Effector CD8-positive, alpha-beta T cell (primary cell): ENCODE data around the gene GIGYF1.

ENCODE experiments used
- DNase-seq: peaks from one replicate; lab custom pipeline; 2025; lab: John Stamatoyannopoulos, UW

GIGYF1 gene

DNA sequence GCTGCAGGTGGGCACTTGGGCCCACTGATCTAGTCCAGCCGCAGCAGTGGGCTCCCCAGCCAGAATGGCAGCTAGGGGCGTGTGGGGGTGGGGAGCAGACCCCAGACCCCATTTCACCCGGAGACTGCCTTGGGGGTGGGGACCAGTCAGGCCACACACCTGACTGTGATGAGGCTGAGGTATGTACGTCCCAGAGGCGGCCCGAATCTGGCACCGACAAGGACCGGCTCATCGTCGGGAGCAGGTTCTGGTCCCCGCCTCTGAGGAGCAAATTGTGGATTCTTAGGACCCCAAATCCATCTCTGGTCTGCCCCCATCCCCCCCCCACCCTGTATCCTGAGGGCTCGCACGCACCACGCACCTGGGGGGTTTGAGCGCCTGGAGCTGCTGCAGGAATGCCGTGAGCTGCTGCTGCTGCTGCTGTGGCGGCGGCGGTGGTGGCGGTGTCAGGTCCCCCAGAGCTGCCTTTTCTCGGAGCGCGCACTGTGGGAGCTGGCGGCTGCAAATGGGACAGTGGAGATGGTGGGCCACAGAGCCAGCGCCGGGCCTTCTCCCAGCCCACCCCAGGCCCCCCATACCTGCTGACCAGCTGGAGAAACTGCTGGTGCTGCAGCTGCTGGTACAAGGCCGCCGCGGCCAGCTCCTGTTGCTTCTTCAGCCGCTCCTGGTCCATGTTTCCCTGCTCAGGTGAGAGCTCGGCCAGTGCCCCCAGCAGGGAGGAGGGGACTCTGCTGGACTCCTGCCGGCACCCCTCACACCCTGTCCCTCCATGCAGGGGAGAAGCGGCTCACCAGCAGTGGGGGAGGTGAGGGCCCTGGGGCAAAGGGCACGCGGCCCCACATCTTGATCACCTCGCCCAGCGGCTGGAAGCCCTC, 10.2 kb downstream of the GIGYF1 start:
- no peak for DNase-seq

DNA sequence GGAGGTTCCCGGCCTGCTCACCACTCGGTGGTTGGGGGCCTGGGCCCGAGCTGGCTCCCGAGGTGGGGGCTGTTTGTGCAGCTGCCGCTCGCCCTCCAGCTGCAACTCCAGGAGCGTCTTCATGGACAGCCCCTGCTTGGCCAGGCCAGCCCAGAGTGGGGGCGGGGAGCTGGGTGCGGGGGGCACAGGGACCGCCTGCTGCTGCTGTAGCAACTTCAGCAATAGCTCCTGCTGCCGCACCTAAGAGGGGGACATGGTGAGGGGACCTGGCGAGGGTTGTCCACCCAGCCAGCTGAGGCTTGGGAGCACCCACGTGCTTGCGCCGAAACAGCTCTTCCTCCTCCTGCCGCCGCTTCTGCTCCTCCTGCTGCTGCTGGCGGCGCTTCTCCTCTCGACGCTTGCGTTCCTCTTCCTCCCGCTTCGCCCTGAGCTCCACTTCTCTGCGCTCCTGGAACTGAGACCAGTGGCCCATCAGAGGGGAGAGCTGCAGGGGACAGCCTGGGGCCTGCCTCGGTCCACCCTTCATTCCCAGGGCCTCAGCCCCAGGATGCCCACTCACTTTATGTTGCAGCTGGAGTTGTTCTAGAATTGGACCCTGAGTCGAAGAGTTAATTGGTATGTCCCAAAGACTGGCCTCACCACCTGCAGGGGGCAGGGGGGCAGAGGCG, 10.9 kb downstream of the GIGYF1 start:
- no peak for DNase-seq

DNA sequence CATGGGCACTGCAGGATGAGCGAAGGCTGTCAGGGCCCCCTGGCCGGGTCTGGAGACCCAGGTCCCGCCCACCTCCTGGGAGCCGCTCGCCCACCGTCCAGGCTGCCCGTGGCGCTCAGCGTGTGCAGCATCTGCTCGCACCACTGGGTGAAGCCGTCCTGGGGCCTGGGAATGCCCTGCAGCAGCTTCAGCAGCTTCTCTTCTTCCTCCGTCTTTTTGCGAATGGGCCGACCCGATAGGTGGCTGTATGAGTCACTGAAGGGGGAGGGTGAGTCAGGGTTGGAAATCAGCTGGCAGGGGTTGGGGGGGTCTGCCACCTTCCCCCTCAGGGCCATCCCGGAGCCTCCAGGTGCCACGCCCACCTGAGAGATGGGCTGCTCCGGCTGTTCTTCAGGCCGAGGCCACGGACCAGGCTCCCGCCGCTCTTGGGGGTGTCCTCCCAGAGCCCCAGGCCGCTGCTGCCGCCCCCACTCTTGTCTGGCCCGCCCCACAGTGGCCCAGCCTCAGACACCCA, 11.8 kb downstream of the GIGYF1 start:
- DNase-seq = no peak

DNA sequence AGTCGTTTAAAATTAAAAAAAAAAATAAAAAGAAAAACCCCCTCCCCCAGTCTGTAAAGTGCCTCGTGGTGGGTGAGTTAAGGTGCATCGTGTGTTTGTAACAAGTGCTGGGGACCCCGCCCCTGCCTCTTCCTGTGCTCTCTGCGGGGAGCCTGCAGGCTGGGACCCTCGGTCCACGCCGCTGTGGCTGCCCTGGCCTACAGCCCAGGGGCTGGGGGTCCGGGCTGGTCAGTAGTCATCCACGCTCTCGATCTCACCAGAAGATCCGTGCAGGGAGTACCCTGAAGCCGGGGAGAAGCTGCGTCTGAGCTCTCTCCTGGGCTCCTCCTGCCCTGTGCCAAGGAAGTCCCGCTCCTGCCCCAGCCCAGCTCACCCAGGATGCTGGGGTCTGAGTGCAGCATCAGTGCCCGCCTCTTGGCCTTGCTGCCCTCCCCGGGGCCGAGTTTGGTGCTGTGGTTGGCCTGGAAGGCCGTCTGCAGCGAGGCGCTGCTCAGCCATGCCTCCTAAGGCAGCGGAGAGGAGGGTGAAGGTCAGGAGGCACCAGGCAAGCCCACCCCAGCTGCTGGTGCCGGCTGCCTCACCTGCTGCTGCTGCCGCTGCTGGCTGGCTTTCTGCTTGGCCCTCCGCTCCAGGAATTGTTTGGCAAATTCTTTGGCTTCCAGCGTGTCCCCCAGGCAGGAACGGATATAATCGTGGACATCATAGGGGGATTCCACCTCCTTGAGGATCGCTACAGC, 12.4 kb downstream of the GIGYF1 start:
- no peak for DNase-seq

DNA sequence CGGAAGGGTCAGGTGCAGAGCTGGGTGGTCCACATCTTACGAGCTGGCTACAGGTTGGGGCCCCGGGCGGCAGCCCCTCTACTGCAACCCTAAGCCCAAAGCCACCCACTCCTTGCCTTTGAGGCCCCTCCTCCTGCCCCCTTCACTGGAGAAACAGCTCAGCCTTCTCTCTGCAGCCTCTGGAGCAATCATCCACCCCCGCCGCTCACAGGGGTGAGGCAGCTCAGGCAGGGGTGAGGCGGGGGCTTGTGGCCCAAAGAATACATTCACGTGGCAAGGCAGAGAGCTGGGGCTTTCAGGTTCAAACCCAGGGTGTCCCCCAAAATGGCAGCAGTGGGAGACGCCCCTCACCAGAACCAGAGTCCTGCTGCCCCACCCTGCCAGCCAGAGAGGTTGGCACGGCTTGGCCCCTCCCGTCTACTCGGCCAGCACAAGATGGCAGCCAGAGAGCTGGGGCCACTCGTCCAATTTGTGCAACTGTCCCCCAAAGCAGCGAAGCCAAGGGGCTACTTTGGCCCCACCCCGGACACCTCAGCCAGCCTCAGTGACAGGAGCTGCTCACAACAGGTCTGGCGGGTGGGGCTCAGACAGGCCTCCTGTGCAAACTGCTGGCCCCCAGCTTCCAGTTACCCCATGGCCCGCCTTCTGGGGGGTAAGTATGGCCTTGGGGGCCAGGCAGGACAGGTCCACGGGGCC, 13.3 kb downstream of the GIGYF1 start:
- DNase-seq = no peak

DNA sequence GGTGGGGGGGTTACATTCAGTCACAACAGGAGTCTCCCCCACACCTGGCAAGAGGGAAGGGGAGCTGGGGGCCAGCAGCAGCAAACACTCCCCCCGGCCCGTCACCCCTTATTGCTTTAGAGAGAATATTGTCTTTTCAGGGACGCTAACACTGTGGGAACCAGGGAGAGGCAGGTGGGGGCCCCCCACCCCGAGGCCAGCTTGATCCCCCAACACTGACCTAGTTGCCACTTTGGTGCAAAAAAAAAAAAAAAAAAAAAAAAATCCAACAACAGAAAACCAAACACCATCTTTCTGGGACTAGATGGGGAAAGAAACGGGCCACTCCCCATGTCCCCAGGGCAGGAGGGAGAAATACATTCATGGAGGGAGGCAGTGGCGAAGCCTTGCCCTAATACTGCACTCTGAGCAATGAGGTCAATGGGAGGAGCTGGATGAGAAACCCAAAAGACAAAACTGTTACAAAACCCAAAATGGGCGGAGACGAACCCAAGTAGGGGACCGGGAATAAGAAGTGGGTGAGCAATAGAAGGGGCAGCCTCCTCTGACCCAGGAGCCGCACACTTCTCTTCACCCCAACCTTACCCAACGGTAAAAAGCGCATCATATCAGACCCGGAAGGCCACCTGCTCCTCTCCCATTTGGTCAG, 14.0 kb downstream of the GIGYF1 start:
- DNase-seq = no peak

DNA sequence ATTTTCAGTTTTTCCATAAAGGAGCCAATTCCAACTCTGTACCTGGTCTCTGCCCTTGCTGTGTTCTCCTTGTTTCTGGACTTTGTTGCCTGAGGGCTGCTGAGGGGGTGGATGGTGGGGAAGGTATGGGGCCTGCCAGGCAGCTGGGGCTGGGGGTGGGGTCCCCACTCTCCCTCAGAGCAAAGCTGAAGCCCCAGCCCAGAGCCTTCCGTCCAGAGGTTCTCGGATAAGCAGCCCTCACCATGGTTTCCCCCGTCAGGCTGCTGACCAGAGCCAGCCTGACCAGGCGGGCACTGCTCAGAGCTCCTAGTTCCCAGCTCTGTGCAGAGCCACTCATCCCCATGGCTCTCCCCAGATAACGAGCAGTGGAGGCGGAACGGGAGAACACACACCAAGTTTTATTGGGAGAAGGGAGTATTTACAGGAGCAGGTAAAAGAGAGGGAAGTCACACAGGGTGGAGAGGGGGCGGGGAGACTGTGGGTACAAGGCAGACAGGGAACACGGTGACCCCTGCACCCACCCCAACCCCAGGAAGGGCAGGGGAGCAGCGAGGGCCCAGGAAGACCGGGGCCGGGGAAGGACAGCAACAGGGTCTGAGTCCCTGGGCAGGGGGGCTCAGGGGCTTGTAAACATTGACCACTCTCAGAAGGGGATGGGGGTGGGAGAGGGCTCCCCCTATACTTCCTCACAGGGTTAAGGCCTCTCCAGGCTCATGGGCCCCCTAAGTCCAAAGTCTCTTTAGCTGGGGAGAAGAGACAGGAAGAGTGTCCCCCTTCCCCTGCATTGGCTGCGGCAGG, 14.7 kb downstream of the GIGYF1 start:
- DNase-seq = no peak

DNA sequence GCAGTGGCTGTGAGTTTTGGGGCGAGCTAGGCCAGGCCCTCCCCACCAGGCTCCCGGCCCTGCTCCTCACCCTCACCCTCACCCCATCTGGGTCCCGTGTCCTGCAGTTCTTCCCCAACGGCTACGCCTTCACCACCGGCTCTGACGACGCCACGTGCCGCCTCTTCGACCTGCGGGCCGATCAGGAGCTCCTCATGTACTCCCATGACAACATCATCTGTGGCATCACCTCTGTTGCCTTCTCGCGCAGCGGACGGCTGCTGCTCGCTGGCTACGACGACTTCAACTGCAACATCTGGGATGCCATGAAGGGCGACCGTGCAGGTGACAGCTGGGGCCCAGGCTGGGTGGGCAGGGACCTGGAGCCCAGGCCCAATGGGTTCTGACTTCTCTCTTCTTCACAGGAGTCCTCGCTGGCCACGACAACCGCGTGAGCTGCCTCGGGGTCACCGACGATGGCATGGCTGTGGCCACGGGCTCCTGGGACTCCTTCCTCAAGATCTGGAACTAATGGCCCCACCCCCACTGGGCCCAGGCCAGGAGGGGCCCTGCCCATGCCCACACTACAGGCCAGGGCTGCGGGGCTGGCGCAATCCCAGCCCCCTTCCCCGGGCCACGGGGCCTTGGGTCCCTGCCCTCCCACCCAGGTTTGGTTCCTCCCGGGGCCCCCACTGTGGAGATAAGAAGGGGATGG, 15.6 kb downstream of the GIGYF1 start:
- no peak for DNase-seq

DNA sequence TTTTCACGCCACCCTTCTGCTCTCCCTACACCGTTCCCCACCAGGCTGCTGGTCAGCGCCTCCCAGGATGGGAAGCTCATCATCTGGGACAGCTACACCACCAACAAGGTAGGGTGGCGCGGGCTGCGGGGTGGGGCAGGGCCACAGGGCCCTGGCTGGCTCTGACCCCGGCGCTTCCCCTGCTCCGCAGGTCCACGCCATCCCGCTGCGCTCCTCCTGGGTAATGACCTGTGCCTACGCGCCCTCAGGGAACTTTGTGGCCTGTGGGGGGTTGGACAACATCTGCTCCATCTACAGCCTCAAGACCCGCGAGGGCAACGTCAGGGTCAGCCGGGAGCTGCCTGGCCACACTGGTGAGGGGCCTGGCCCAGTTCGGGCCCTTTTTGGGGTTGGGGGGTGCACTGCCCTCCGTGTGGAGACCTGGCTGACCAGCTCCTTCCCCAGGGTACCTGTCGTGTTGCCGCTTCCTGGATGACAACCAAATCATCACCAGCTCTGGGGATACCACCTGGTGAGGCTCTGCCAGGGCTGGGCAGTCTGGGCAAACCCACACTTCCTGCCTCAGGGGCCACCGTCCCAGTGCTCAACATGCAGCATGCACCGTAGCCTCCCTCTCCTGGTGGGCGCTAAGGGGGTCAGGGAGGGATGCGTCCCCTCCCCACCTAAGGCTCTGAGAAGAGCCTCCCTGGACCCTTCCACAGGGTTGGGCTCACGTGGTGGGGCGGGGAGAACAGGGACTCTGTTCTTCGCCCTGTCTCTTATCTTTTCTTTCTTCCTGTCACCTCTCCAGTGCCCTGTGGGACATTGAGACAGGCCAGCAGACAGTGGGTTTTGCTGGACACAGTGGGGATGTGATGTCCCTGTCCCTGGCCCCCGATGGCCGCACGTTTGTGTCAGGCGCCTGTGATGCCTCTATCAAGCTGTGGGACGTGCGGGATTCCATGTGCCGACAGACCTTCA, 16.5 kb downstream of the GIGYF1 start:
- DNase-seq = no peak

DNA sequence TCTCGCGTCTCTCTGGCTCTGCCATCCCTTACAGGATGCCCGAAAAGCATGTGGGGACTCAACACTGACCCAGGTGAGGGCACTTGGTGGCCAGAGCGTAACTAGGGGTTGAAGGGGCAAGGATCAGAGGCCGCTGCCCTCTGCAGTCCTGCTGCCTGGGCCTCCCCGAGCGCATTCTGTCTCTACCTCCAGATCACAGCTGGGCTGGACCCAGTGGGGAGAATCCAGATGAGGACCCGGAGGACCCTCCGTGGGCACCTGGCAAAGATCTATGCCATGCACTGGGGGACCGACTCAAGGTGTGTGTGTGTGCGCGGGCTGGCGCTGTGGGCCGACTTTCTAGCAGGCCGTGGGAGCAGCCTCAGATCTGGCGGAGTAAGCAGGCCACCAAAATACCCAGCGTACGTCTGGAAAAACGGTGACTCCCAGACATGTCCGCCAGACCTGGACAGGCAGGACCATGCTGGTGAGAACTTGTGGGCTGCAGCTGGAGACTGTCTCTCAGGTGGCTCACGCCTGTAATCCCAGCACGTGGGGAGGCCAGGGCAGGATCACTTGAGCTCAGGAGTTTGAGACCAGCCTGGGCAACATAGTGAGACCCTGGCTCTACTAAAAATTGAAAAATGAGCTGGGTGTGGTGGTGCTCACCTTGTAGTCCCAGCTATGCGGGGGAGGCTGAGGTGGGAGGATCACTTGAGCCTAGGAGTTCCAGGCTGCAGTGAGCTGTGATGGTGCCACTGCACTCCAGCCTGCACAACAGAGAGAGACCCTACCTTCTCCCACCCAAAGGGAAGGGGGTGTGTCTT, 17.3 kb downstream of the GIGYF1 start:
- DNase-seq = peak; percentile 14

DNA sequence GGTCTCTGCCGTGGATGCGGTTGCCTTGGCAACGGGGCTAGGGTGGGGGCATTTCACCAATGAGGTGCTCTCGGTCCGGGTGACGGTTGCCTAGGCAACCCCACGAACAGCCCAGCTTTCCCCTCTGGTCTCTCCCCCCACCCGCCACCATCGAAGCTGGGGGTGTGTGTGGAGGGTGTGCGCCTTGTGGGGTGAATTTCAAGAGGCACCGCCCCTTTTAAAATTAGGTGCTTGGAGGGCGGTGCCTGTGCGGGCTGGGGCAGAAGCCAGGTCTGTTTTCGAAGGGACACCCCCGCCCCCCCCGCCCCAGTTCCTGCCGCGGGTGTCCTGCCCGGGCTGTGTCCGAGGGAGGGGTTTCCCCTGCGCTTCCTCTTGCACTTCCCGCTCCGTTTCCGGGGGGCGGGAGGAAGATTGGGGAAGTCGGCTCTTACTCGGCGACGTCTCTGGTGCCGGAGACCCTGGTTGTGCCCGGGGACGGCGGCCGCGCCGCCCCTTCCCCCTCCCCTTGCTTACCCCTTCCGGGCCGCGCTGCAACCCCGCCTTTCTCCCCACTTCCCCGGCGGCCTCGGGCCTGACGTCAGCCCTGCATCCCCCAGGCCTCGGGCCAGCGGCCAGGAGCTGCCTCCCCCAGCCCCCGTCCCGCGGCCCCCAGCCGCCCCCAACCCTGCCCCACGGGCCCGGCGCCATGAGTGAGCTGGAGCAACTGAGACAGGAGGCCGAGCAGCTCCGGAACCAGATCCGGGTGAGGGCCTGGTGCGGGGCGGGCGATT, 18.3 kb downstream of the GIGYF1 start:
- peak; percentile 92 for DNase-seq

DNA sequence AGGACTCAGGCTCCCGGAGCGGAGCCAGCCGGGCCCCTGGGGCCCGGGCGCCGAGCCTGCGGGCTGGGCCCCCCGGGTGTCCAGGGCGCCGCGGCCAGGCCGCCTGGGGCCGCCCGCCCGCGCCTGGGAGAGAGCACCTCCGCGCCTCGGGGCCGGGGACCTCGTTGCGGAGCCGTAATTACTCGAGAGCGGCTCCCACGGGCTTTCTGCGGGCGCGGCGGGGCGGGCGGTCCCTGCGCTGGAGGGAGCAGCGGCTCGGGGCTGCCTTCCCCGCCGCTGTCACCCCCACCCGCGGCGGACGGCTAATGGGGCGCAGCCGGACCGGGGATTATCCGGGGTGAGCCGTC, 19.0 kb downstream of the GIGYF1 start:
- no peak for DNase-seq

DNA sequence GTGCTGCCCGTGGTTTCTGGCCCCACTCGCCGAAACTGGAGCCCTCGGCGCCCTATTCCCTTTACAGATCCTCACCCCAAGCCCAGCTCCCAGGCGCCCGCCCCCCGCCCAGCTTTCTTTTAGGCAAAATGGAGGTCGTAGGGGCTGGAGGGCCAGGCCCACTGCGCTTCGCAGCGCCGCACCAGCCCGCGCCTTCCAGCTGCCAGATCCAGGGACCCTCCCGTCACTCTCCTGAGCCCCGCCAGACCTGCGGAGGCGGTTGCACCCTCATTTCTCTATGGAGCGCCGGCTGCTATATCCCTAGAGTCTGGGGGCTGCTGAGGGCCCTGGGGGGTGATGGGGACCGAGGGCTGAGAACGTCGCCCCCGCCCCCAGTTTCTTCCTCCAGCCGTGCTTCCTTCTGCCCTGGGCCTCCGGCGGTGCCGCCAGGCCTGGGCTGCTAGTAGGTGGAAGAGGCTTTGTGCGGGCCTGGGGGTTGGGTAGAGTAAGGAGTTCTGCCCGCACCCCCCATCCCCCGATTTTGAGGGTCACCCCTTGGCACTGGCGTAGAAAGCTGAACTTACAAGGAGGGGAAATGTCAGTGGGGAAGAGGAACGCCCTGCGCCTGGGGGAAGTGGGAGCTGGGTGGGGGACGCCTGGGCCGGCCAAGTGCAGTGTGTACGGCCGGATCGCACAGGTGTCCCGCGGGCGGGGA, 19.5 kb downstream of the GIGYF1 start:
- peak; percentile 14 for DNase-seq

DNA sequence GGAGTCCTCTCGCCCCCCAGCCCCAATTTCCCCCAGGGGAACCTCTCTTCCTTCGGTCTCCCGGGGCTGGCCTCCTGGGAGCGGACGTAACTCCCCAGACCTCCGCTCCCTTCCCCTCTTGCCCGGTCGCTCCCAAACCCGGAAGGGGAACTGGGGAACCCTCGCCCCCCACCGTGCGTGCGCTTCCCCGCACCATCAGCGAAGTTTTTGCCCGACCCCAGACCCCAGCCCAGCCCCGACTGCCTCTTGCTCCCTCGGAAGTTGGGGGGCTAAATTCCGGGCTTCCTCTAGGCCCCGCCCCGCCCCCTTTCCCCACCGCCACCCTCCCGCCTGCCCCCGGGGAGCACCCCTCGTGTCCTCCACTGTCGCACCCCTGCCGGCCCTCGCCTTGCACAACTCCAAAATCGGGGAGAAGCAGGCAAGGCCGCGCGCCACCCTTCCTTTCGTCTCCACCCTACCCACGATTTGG, 20.1 kb downstream of the GIGYF1 start:
- DNase-seq = peak; percentile 47

DNA sequence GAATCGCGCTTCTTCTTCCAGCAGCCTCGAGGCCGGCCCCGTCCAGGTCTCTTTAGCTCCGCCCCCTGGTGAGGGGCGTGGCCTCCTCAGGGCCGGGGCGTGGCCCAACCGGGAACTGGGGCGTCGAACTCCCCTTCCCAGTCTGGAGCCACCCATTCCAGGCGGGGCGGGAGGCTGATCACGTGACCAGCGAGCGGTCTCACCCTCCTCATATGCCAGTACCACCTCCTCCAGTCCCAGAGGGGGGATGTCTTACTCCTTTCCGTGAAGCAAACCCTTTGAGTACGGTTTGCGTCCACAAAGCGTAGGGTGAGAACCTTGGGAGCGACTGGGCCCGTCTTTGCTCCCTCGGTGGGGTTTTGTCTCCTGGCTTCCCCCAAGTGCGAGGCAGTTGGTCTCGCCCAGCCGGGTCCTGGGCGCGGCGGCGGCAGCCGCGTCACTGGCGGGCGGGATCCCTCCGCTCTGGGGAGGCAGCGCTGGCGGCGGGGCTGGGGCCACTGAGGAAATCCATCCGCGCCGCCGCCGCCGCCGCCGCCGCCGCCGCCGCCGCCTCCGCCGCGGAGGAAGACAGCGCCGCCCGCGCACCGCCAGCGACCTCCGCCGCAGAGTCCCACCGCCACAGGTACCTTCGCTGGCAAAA, 20.6 kb downstream of the GIGYF1 start, which contains the start of gene GNB2:
Gene GNB2 (plus strand): TSS at position 439 of the 640 bp plus-strand sequence. CDS start 2,526 bp downstream, outside the sequence.
- DNase-seq = peak; percentile 97
